ENCODE data around the gene CELF2.

CELF2 gene

DNA sequence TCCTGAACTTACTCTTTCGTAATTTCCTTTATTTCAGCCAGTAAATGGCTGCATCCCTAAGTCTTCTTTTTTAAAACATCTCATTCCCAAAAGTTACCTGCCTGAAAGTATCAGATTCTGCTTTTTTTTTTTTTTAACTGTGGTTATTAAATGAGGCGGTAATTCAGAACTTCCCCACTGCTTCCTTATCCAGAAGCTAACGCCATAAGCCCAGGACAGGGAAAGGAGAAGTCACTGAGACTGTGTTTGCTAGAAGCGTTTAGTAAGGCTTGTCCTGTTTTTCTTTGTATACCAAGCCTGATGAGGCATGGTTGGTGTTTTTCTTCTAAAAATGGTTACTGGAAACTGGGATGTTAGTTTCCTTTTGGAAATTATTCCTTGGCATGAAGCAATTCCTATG is 197.8 kb downstream of the CELF2 start:
- no peak overlapping the region for H3K27ac ChIP-seq (ENCODE audit: low read length)
- no peaks in the 10 kb centered on the region for H3K36me3 ChIP-seq (ENCODE audit: control insufficient read depth, low read depth, low read length)
- H3K27me3 ChIP-seq (ENCODE audit: control insufficient read depth, insufficient read depth, low read length), result no peaks in the 10 kb centered on the region
- H3K9ac ChIP-seq (ENCODE audit: low read length), result no peak overlapping the region
- H3K4me3 ChIP-seq (ENCODE audit: low read length), result no peak overlapping the region
- H3K9me3 ChIP-seq (ENCODE audit: control insufficient read depth, low read depth, low read length), result no peaks in the 10 kb centered on the region
- peaks cover 4% of the 10 kb centered on the region for H3K4me1 ChIP-seq (ENCODE audit: control insufficient read depth, low read depth, low read length)

DNA sequence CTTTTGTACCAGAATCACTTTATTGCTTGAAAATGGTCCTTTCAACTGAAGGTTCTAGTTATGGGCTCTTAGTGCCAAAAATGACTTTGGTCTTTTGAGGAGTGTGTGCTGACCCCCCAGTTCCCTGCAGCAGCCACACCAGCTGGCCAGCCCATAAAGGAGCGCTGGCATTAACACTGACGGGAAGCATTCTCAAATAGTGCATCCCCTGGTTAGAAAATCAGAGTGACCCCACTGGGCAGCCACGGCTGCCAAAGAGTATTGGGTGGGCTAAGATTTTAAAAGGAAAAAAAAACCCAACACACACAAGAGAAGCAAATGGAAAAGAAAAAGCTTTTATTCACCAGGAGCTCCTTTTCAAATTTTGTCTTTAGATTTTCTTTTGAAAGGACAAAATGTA is 199.8 kb downstream of the CELF2 start:
- no peak overlapping the region for H3K4me3 ChIP-seq (ENCODE audit: low read length)
- H3K27me3 ChIP-seq (ENCODE audit: control insufficient read depth, insufficient read depth, low read length), result no peaks in the 10 kb centered on the region
- H3K9ac ChIP-seq (ENCODE audit: low read length), result no peak overlapping the region
- no peaks in the 10 kb centered on the region for H3K9me3 ChIP-seq (ENCODE audit: control insufficient read depth, low read depth, low read length)
- H3K27ac ChIP-seq (ENCODE audit: low read length), result no peak overlapping the region
- H3K36me3 ChIP-seq (ENCODE audit: control insufficient read depth, low read depth, low read length), result no peaks in the 10 kb centered on the region
- H3K4me1 ChIP-seq (ENCODE audit: control insufficient read depth, low read depth, low read length), result no peaks in the 10 kb centered on the region

DNA sequence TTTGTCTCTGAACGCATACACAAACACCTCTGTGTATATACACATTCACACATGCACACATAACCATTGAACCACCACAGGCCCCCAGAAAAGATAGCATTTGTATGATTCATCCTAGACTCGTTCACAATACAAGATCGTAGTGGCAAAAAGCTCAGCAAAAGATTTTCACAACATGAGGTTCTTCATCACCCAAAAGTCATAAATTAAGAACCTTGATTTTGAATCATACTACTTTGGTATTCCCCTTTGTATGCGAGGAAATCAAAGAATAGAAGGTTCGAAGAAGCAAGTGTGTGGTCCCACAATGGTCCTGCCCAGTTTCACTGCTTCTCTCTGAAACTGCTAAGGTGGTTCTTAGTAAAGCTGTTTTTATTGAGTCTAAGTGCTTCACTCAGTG is 200.7 kb downstream of the CELF2 start:
- Histone ChIP-seq H3K9me3 (ENCODE audit: control insufficient read depth, low read depth, low read length) (no peaks in the 10 kb centered on the region), H3K4me3 (ENCODE audit: low read length) (no peak overlapping the region), H3K27ac (ENCODE audit: low read length) (no peak overlapping the region), H3K27me3 (ENCODE audit: control insufficient read depth, insufficient read depth, low read length) (no peaks in the 10 kb centered on the region), H3K36me3 (ENCODE audit: control insufficient read depth, low read depth, low read length) (no peaks in the 10 kb centered on the region), H3K9ac (ENCODE audit: low read length) (no peak overlapping the region), H3K4me1 (ENCODE audit: control insufficient read depth, low read depth, low read length) (no peaks in the 10 kb centered on the region)

DNA sequence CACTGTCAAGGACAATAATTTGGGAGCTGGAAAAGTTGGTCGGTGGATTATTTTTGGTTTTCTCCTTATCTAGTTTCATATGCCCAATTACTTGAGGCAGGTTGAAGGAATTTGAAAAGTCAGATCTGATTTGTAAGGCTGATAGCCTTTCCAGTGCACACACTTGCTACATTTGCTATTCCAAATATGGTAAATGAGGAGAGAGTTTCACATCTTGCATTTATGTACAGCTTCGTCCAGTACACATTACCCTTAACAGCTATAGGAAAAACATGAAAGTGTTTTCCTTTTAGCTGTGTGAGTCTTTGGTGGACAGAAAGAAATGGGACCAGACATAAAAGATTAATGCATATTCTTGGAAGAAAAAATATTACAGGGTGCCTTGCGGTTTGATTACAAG is 201.8 kb downstream of the CELF2 start:
- H3K9ac ChIP-seq (ENCODE audit: low read length), result no peak overlapping the region
- no peaks in the 10 kb centered on the region for H3K27me3 ChIP-seq (ENCODE audit: control insufficient read depth, insufficient read depth, low read length)
- no peaks in the 10 kb centered on the region for H3K36me3 ChIP-seq (ENCODE audit: control insufficient read depth, low read depth, low read length)
- H3K9me3 ChIP-seq (ENCODE audit: control insufficient read depth, low read depth, low read length), result no peaks in the 10 kb centered on the region
- H3K4me1 ChIP-seq (ENCODE audit: control insufficient read depth, low read depth, low read length), result no peaks in the 10 kb centered on the region
- no peak overlapping the region for H3K4me3 ChIP-seq (ENCODE audit: low read length)
- no peak overlapping the region for H3K27ac ChIP-seq (ENCODE audit: low read length)

DNA sequence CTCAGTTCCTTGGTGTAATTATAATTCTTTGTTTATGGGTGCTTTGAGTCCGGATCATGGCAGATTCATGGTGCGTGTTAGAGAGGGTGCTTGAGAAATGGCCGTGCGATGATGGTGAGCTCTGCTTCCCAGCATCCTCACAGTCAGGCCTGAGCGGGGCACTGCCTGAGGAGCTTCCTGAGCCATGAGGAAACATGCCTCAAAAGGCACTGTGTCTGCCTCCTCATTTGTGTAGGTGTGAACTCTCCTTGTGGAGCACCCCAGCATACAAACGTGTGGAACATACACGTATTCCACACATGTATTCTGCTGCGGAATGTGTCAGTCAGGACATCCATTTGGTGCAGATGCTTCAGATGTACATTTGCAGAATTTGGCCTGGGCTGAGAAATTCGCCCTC is 205.4 kb downstream of the CELF2 start:
- Histone ChIP-seq H3K27me3 (ENCODE audit: control insufficient read depth, insufficient read depth, low read length) (no peaks in the 10 kb centered on the region), H3K4me3 (ENCODE audit: low read length) (no peak overlapping the region), H3K4me1 (ENCODE audit: control insufficient read depth, low read depth, low read length) (peaks cover 6% of the 10 kb centered on the region), H3K36me3 (ENCODE audit: control insufficient read depth, low read depth, low read length) (no peaks in the 10 kb centered on the region), H3K27ac (ENCODE audit: low read length) (no peak overlapping the region), H3K9me3 (ENCODE audit: control insufficient read depth, low read depth, low read length) (no peaks in the 10 kb centered on the region), H3K9ac (ENCODE audit: low read length) (no peak overlapping the region)

DNA sequence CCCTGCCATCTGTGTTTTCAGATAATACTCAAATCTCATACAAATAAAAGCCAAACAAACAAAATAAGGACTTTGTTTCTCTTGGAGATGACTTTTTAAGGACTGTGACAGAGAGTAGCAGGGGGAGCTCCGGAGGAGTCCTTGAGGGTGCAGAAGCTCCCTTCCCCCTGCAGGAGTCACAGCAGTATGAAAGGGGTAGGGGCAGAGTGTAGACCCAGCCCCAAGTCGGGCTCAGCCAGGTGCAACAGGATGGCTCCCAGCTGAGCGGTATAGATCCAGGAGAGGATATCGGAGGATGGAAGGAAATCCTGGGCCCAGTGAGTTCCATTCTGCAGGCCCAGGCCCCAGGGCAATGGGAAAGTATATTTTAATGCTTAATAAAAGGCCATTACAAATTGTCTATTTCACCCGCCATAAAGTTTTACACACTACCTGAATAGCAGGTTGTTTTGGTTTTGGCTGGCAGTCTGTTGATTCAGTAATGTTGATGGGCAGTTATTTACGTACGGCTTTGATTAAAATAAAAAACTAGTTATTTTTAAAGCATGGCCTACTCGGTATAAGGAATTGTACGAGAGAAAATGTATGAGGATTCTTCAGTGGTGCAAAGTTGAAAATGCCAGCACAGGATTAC is 206.0 kb downstream of the CELF2 start:
- Histone ChIP-seq H3K4me1 (ENCODE audit: control insufficient read depth, low read depth, low read length) (peaks cover 6% of the 10 kb centered on the region), H3K4me3 (ENCODE audit: low read length) (no peak overlapping the region), H3K27ac (ENCODE audit: low read length) (no peak overlapping the region)

DNA sequence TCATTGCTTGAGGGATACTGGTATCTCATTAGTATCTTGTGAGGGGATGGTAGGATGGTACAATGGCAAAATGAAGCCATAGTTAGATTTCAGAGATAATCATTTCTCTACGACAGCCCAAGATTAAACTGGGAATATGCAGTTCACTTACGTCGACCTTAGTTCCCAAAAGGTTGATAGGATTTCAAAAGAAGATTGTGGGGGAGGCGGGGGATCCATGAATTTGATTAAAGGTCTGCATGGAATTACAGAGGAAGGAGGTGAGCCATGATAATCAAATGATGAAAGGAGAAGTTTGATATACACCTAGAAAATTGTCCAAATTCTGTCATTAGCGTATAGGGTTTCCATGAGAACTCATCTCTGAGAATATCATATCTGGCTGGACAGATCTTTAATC is 206.6 kb downstream of the CELF2 start:
- peaks cover 6% of the 10 kb centered on the region for H3K4me1 ChIP-seq (ENCODE audit: control insufficient read depth, low read depth, low read length)
- H3K4me3 ChIP-seq (ENCODE audit: low read length), result no peak overlapping the region
- no peaks in the 10 kb centered on the region for H3K36me3 ChIP-seq (ENCODE audit: control insufficient read depth, low read depth, low read length)
- no peak overlapping the region for H3K9ac ChIP-seq (ENCODE audit: low read length)
- H3K27ac ChIP-seq (ENCODE audit: low read length), result no peak overlapping the region
- no peaks in the 10 kb centered on the region for H3K27me3 ChIP-seq (ENCODE audit: control insufficient read depth, insufficient read depth, low read length)
- H3K9me3 ChIP-seq (ENCODE audit: control insufficient read depth, low read depth, low read length), result no peaks in the 10 kb centered on the region

More for the DNA sequence above, 206.0 kb downstream of the CELF2 start:
- no peaks in the 10 kb centered on the region for H3K9me3 ChIP-seq (ENCODE audit: control insufficient read depth, low read depth, low read length)
- no peak overlapping the region for H3K9ac ChIP-seq (ENCODE audit: low read length)
- H3K36me3 ChIP-seq (ENCODE audit: control insufficient read depth, low read depth, low read length), result no peaks in the 10 kb centered on the region
- H3K27me3 ChIP-seq (ENCODE audit: control insufficient read depth, insufficient read depth, low read length), result no peaks in the 10 kb centered on the region

DNA sequence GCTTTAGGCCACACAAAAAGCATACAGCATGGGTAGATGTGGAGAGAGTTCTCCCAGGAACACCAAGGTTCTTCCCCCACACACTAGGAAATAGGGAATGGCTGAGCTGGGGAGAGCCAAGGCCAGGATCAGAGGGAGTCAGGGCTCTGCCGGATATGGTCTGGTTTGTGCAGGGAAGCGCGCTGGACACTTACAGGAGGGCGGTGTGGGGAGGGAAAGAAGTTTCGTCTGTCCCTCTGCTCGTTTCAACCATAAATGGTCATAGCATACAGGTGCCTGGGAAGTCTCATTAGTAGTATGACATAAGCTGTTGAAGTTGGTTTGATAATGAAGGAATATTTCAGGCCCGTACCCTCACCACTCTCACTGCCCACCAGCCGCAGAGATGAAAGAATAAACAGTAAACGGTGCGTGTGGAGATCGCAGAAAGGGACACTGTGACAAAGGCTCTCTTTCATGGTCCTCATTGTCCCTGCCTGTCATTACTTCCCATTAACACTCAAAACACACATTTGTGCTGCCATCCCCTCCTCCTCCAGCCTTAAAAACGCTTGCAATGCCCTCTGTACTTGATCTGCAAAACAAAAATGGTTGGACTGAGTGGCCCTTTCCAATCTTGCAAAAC is 207.2 kb downstream of the CELF2 start:
- H3K9ac ChIP-seq (ENCODE audit: low read length), result no peak overlapping the region
- peaks cover 6% of the 10 kb centered on the region for H3K4me1 ChIP-seq (ENCODE audit: control insufficient read depth, low read depth, low read length)
- no peaks in the 10 kb centered on the region for H3K9me3 ChIP-seq (ENCODE audit: control insufficient read depth, low read depth, low read length)
- H3K4me3 ChIP-seq (ENCODE audit: low read length), result no peak overlapping the region
- no peaks in the 10 kb centered on the region for H3K27me3 ChIP-seq (ENCODE audit: control insufficient read depth, insufficient read depth, low read length)
- no peak overlapping the region for H3K27ac ChIP-seq (ENCODE audit: low read length)
- H3K36me3 ChIP-seq (ENCODE audit: control insufficient read depth, low read depth, low read length), result no peaks in the 10 kb centered on the region

DNA sequence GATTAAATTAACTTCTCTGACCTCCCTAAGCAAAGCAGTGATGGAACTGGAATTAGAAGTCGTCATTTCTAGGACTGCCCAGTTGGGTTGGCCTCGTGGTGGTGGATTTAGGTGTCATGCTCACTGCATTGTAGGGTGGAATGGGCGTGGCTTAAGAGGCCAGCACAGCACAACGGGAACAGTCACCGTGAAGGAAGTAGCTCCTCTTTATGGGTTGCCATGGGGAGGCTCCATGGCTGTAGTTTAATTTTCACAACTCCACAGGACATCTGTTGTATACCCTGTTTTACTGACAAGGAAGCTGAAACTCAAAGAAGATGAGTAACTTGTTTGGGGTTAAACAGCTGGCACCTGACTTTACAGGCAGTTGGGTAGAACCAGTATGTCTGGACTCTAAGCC is 208.3 kb downstream of the CELF2 start:
- no peaks in the 10 kb centered on the region for H3K36me3 ChIP-seq (ENCODE audit: control insufficient read depth, low read depth, low read length)
- no peak overlapping the region for H3K4me3 ChIP-seq (ENCODE audit: low read length)
- no peaks in the 10 kb centered on the region for H3K27me3 ChIP-seq (ENCODE audit: control insufficient read depth, insufficient read depth, low read length)
- H3K9me3 ChIP-seq (ENCODE audit: control insufficient read depth, low read depth, low read length), result no peaks in the 10 kb centered on the region
- no peak overlapping the region for H3K27ac ChIP-seq (ENCODE audit: low read length)
- peaks cover 6% of the 10 kb centered on the region for H3K4me1 ChIP-seq (ENCODE audit: control insufficient read depth, low read depth, low read length)
- no peak overlapping the region for H3K9ac ChIP-seq (ENCODE audit: low read length)

DNA sequence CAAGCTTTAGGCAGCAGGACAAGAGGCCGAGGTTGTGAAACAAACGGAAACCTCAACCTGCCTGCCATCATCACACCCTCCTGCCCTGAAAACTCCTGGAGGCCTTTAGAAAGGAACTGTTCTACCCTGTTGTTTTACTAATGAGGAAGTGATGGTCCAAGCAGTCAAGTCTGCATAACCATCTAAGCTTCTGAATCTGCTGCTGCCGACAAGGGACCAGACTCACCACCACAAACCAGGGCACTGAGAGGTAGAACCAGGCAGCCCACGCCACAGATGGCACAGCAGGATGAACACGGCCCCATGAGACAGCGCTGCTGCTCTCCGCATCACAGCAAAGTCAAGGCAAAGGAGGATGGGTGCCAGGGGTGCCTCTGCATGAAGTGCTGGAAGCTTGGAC is 209.4 kb downstream of the CELF2 start:
- Histone ChIP-seq H3K36me3 (ENCODE audit: control insufficient read depth, low read depth, low read length) (no peaks in the 10 kb centered on the region), H3K4me3 (ENCODE audit: low read length) (no peak overlapping the region), H3K27me3 (ENCODE audit: control insufficient read depth, insufficient read depth, low read length) (no peaks in the 10 kb centered on the region), H3K27ac (ENCODE audit: low read length) (no peak overlapping the region), H3K9me3 (ENCODE audit: control insufficient read depth, low read depth, low read length) (no peaks in the 10 kb centered on the region), H3K9ac (ENCODE audit: low read length) (no peak overlapping the region), H3K4me1 (ENCODE audit: control insufficient read depth, low read depth, low read length) (peaks cover 6% of the 10 kb centered on the region)

DNA sequence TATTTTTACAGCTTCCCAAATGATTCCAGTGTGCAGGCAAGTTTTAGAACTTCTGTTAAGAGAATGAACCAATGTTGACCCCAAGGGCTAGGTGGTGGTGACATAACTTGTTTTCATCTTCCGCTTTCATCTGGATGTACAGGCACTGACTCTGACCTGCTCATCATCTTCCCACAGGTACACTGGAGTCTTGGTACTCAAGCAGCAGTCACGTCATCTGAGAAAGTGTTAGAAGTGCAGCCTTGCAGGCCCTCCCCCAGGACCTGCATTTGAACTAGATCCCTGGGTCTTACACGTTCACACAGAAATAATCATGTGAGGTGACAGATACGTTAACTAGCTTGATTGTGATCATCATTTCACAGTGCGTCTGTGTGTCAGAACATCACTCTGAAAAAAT is 212.2 kb downstream of the CELF2 start:
- Histone ChIP-seq H3K36me3 (ENCODE audit: control insufficient read depth, low read depth, low read length) (no peaks in the 10 kb centered on the region), H3K27me3 (ENCODE audit: control insufficient read depth, insufficient read depth, low read length) (no peaks in the 10 kb centered on the region), H3K4me3 (ENCODE audit: low read length) (no peak overlapping the region), H3K9ac (ENCODE audit: low read length) (no peak overlapping the region), H3K9me3 (ENCODE audit: control insufficient read depth, low read depth, low read length) (no peaks in the 10 kb centered on the region), H3K27ac (ENCODE audit: low read length) (no peak overlapping the region), H3K4me1 (ENCODE audit: control insufficient read depth, low read depth, low read length) (peaks cover 6% of the 10 kb centered on the region)

DNA sequence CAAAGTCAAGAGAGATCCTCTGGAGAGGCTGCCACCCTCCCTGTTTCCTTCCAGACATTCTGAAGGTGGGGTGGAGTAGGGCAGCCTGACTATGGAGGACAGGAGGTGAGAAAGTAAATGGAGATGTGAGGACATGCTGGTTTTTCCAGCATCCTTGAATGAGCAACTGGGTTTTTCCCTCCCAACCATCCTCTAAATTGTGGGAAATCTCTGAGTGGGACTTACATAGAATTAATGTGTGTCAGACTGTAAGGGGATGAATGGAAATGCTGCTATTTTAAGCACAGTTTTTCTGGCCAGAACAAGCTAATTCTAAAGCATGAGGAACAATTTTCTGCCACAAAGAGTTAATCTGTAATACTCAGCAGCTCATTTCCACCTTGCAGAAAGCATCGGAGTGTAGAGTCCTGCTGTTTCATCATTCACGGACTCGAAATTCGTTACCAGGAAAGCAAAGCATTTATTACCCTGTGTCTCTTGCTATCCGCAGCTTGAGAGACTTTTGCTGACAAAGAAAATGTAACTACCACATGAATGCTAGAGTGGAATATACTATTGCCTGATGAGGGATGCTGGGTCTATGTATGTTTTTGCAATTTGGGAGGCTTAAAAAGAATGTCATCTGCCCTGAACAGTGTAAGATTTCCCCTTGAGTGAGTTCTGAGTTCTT is 213.0 kb downstream of the CELF2 start:
- H3K9me3 ChIP-seq (ENCODE audit: control insufficient read depth, low read depth, low read length), result no peaks in the 10 kb centered on the region
- no peaks in the 10 kb centered on the region for H3K27me3 ChIP-seq (ENCODE audit: control insufficient read depth, insufficient read depth, low read length)
- H3K4me3 ChIP-seq (ENCODE audit: low read length), result no peak overlapping the region
- no peak overlapping the region for H3K9ac ChIP-seq (ENCODE audit: low read length)
- no peak overlapping the region for H3K27ac ChIP-seq (ENCODE audit: low read length)
- peaks cover 6% of the 10 kb centered on the region for H3K4me1 ChIP-seq (ENCODE audit: control insufficient read depth, low read depth, low read length)
- H3K36me3 ChIP-seq (ENCODE audit: control insufficient read depth, low read depth, low read length), result no peaks in the 10 kb centered on the region
